Mammary epithelial cell (primary cell): ENCODE results near the gene USP14.
"Not testable (repeated sequence)": the region's sequence is repeated elsewhere in the genome, so short reads cannot be mapped to it uniquely, and the experiment has no call there.

Experiments
- CTCF ChIP-seq, 2 donors: IDR thresholded peaks in 1 of 2; conservative IDR thresholded peaks in 1 of 2; 2 replicates each; pipeline ENCODE4 v1.5.1; 2011 to 2012; ENCODE audit warnings: inconsistent platforms in 2 of 2, low read length in 2 of 2, mild to moderate bottlenecking in 2 of 2, control low read depth in 1 of 2, low read depth in 1 of 2; ENCODE audit not compliant: insufficient read depth in 1 of 2; ENCODE audit errors: extremely low read depth in 1 of 2
- EZH2 ChIP-seq: IDR thresholded peaks from 2 replicates; pipeline ENCODE4 v1.6.1; 2012; ENCODE audit warnings: low read length, inconsistent platforms, borderline replicate concordance

- not testable (repeated sequence) for TF ChIP-seq EZH2; CTCF (conservative IDR thresholded peaks at IDR 0.05 in 1 of 2, IDR thresholded peaks at IDR 0.05 in 1 of 2; ENCODE audit: extremely low read depth in 1 of 2, insufficient read depth in 1 of 2, low read depth in 1 of 2, low read length in 2 of 2)
Measured at GRCh38 chr18:142624-143296, 15.6 kb upstream of the USP14 start.
